D721Med (cell line): Measurements from ENCODE around the gene LGR5.
"Not testable (repeated sequence)": the region's sequence is repeated elsewhere in the genome, so short reads cannot be mapped to it uniquely, and the experiment has no call there.

ENCODE experiments used
- DNase-seq: peaks from one replicate; pipeline ENCODE4 v3.0.0; 2011; ENCODE audit warnings: low spot score; ENCODE audit not compliant: insufficient read length
- FAIRE-seq: peaks from 2 replicates; lab custom pipeline; 2011; peaks lifted over from hg19 to GRCh38; lab: Jason Lieb, UNC
- CTCF ChIP-seq: IDR thresholded peaks from 2 replicates; pipeline ENCODE4 v1.5.1; 2012; ENCODE audit warnings: mild to moderate bottlenecking, control low read depth; ENCODE audit not compliant: insufficient read depth; ENCODE audit errors: missing control alignments

LGR5 gene

GRCh38 chr12:71472441-71472911 is 32.9 kb downstream of the LGR5 start:
- no peak for DNase-seq
- FAIRE-seq: no peak
- no peak for TF ChIP-seq CTCF

- FAIRE-seq: no peak
- no peak for TF ChIP-seq CTCF
- DNase-seq: no peak
Observed at GRCh38 chr12:71474791-71475190, 35.2 kb downstream of the LGR5 start.

- no peak for TF ChIP-seq CTCF
- FAIRE-seq: no peak
- no peak for DNase-seq
Observed at GRCh38 chr12:71475280-71475679, 35.7 kb downstream of the LGR5 start.

- DNase-seq (no peak), FAIRE-seq (no peak)
Observed at GRCh38 chr12:71476513-71476912, 36.9 kb downstream of the LGR5 start.

GRCh38 chr12:71477609-71478008 is 38.0 kb downstream of the LGR5 start:
- DNase-seq (no peak), FAIRE-seq (no peak)
- TF ChIP-seq CTCF: no peak

More at GRCh38 chr12:71476513-71476912, 36.9 kb downstream of the LGR5 start:
- no peak for TF ChIP-seq CTCF

GRCh38 chr12:71478270-71478669 is 38.7 kb downstream of the LGR5 start:
- DNase-seq: no peak
- FAIRE-seq: no peak
- no peak for TF ChIP-seq CTCF

GRCh38 chr12:71484272-71484905 is 44.8 kb downstream of the LGR5 start:
- FAIRE-seq: no peak
- no peak for TF ChIP-seq CTCF
- no peak for DNase-seq

GRCh38 chr12:71490844-71491243 is 51.2 kb downstream of the LGR5 start:
- not testable (repeated sequence) for FAIRE-seq, DNase-seq
